HG02840 (cell line): ENCODE measurements around the gene TMEM72.
A peak's percentile ranks its signal among the peaks of the same experiment; 100 is the strongest.

Experiments
- ATAC-seq: cut with Tn5 transposase; IDR thresholded peaks from one replicate; pipeline ENCODE4 v1.9.1; 2021; ENCODE audit warnings: mild to moderate bottlenecking, moderate library complexity, moderate number of reproducible peaks; ENCODE audit not compliant: unreplicated experiment, low FRiP score

Gene TMEM72

DNA sequence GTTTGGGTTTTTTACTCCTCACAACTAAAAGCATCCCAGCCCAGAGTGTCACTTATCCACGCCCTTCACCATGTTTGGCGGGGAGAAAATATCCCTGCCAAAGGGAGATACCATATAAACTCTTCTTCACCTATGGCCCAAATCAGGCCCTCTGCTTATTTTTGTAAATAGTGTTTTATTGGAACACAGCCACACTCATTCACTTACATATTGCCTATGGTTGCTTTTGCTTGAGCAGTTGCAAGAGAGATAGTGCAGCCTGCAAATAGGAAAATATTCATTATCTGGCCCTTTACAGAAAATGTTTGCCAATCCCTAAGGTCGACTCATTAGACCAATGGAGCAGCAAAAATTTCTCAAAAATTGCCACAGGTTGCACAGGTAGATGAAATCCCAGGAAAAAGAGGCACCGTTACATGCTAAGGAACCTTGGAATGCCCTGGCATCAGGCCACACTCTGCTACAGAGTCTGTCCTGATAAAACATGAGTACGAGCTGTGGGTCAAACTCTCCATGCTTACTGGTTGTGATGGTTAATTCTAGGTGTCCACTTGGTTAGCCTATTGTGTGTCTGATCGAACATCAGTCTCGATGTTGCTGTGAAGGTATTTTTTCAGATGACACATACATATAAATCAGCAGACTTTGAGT, 40.6 kb downstream of the TMEM72 start:
- ATAC-seq, result no peak

DNA sequence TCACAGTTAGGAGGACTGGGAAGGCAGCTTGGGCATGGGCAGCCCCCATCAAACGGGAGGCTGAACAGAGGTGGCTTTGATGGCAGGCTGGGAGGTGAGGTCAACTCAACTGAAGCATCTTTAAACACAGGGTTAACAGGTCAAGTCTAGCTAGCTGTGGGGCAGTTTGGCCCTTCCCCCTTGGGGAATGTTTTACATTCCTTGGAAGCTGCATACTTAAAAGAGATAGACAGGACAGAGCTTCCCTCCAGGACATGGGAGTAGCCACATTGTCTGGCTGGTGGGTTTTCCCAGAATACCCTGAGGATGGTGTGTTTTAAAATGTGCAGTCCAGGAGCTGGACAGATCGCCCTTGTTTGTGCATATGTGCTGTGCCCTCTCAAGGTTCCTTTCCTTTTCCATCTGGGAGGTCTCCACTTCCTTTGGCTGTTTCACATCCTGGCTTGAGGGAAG, 41.7 kb downstream of the TMEM72 start:
- ATAC-seq, result no peak

DNA sequence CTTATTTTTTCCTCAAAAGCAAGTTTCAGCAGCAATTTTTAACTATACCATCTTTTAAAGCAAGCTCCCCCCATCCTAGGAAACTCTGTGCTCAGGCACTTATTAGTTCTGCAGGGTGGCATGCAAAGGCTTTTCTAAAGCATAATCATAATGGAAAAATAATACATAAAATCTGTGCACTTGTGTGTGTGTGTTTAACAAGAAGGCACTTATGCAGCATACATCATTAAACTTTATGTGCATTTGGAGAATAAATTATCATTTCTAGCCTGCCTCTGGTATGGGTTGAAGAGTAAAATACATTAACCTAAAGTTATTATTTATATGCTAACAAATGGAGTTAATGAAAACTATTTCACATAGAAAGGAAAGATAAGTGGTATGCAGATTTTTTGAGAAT, 42.9 kb downstream of the TMEM72 start:
- no peak for ATAC-seq

DNA sequence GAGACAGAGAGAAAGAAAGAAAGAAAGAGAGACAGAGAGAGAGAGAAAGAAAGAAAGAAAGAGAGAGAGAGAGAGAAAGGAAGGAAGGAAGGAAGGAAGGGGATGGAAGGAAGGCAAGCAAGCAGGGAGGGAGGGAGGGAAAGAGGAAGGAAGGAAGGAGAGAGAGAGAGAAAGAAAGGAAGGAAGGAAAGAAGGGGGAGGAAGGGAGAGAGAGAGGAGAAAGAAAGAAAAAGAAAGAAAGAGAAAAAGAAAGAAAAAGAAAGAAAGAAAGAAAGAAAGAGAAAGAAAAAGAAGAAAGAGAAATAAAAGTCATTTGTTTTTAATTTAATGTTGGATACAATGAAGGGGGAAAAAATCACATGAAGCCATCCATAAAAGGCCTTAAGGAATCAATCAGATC, 43.8 kb downstream of the TMEM72 start:
- no peak for ATAC-seq

DNA sequence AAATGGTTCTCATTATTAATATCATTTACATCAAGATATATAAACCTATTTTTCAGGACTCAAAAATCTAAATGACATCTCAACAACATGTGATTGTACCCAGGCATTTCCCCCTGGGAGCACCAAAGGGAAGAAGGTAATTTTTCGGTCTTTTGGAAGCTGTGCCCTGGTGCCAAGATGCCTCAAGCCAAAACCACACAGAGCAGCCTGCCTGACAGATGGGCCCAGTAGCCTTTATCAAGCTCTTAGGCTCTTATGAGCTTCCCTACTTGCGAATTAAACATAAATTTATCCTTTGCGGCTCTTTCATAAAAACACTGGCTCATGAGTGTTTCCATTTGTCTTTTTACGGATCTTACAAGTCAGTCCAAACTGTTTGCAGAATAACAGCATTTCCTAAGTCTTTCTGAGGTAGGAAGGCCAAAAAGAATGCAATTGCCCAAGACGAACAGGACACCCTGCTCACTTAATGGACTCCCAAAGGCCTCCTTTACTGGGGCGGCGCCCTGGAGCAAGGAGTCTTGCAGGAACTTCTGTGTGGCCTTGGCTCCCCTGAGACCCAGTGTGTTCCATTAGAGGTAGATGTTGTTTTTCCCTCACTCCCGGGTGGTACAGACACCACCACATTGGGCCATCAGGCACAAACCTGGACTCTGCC, 44.4 kb downstream of the TMEM72 start:
- ATAC-seq, result no peak

DNA sequence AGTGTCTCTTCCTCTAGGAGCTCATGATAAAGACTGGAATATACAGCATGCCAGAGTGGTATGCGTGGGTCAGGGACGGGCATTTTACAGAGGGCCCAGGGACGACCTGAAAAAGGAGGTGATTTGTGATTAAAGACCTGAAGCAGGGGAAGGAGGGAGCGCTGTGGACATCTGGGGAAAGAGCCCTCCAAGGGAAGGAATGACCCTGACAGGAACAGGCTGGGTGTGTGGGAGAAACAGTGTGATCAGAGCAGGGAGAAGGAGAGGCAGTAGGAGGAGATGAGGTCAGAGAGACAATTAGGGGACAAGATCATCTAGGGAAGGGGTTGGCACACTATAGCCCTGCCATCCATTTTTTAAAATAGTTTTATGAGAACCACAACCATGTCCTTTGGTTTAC, 45.1 kb downstream of the TMEM72 start:
- no peak for ATAC-seq

DNA sequence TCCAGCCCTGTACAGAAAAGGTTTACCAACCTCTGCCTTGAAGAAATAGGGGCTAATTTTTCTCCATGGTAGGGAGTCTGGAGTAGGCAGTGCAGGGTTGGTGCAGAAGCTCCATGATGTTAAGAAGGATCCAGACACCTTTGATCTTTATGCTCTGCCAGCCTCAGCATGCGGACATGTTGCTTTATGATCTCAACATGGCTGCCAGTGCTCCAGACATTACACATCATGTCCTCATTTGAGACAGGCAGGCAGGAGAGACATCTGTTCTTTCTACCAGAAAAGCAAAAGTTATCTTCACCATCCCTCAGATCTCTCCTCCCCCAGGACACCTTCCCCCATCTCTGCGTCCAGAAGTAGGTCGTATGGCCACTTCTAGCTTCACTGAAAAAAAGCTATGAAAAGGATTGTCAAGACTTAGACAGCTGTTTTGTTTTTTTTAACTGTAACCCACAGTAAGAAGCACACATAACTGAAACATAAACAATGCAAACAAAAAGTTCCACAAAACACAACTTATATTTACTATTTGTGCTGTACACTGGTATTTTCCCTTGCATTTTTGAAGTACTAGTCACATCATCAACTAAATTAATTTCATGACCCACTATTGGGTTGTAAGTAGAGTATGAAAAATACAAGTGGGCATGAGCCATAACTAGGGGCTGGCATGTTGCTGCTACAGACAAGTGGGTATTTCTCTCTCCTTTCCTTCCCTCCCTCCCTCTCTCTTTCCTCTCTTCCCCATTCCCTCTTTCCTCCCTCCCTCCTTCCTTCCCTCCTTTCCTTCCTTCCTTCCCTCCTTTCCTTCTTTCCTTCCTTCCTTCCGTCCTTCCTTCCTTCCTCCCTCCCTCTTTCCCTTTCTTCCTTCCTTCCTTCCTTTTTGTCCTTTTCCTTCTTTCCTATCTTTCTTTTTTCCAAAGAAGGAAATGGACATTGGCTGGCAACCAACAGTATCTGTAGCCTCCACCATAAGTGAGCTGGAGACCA, 45.9 kb downstream of the TMEM72 start:
- ATAC-seq, result no peak

DNA sequence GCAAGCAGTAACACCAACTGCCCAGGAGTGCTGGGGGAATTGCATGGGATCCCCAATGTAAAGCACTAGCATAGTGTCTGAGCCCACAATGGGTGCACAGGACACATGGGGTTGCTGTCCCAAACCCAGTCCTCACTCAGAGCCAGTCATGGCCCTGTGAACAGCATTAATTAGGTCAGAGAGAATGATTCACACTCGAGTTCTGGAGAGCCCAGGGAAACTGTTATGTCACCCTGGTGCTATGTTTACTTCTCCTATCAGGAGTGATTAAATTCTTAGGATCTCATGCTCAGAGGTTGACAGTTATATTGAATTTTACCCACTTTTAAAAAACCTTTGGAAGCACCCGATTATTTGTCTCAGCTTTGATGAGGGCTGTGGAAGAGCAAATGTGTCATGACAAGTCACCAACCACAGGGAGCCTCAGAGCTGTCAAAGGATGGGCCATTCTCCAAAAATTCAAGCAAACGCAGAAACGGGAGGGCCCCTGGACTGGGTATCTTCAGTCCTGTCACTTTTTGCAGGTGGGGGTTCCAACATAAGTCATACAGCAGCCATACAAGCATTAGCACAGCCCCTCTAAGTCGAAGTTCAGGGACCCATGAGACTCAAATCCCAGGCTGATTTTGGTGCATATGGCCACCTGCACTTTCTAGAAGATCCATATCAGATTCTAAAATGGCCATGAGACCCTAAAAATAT, 47.2 kb downstream of the TMEM72 start:
- no peak for ATAC-seq

DNA sequence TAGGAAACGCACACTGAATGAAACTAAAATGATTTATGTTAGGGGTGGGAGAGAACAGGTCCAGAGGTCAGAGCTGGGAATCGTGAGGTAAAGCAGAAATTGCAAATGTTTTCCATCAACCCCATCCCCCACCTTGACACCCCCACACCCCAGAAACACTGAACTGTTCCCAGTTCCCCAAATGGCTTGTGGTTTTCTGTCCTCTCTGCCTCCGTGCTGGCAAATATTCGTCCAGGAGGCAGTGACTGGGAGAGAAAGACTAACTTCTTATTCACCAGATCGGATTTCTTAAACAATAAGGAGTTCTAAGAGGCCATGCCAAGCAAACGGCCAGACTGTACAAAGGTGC, 47.7 kb downstream of the TMEM72 start:
- no peak for ATAC-seq

DNA sequence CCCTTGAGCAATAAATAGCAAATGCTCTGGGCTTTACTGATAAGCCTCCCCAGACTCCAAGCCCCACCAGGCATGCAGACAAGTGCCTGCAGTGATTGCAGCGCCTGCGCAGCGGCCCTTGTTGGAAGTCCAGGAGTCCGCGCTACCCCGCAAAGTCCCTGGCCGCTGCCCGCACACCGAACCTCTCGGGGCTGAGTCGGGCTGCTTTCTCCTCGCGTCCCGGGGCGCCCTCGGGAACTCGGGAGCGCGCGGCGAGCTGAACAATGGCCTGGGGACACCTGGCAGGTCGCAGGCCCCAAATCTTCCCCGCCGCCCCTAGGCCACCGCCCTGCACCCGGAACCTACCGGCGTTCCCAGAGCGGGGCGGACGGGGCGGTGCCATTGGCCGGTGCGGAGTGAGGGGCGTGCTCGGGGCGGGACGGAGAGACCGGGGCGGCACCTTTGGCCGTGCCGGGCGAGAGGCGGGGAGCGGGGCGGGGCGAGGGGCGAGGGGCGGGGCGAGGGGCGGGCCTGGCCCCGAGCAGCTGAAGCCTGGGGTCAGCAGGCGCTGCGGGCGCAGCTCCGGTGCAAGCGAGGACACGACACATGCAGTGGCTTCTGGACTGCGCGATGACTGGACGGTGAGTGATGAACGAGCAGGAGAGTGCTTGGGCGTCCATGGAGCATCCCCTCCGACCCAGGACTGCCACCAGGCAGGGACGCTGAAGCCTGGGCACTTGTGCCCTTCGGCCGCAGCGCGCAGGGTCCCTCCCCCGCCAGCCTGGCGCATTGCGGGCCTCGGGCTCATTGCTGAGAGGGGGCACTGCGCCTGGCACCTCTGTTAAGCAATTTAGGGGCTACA, 48.3 kb downstream of the TMEM72 start, which contains the start of gene RASSF4:
Gene RASSF4 (plus strand): TSS at position 556 of the 841 bp plus-strand sequence. CDS start 10,401 bp downstream, outside the sequence.
- peak; percentile 95 for ATAC-seq

DNA sequence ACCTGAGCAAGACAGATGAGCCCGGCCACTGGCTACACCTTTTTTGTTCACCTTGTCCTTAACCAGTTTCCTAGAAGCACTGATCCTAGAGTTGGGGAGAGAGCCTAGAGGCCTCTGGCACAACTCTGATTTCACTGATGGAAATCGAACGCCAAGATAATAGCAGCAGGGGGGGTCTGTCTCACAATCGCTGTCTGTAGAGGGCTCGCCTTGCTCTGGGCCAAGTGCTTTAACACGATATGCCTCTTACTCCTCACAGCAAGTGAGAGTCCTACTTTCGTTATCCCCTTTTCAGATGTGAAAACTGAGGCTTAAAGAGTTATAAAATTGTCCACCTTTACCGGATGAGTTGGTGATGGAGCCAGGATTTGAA, 48.9 kb downstream of the TMEM72 start:
- ATAC-seq, result no peak

DNA sequence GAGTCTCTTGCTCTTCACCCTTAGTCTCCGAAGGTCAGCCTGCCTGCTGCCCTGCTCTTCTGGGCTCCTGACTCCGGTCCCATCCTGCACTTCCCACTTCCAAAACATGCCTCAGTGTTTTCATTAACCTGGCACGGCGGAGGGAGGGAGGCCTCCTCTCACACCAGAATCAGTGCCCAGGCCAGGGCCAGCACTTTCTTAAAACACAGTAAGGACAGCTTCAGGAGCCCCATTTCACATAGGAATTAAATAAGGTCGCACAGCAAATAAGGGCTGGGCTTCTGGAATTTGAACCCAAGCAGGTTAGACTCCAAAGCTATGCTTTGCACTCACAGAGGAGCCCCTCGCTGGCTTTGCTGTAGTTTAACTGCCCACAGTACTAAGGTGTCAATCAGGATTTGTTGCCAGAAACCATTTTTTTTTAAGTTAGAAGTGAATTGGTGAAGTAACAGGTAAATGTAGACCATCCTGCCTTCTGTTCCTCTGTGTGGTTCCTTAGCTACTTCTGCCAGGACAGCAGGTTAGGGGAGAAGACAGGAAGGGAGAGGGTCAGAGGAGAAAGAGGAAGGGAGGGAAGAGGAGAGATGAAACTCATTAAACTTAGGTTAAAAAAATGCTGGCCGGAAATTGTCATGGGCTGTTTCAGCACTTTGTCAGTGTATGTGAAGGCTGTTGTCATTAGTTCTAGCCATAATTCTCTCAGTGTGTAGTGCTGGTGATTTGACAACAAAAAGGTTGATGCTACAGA, 49.5 kb downstream of the TMEM72 start:
- no peak for ATAC-seq

DNA sequence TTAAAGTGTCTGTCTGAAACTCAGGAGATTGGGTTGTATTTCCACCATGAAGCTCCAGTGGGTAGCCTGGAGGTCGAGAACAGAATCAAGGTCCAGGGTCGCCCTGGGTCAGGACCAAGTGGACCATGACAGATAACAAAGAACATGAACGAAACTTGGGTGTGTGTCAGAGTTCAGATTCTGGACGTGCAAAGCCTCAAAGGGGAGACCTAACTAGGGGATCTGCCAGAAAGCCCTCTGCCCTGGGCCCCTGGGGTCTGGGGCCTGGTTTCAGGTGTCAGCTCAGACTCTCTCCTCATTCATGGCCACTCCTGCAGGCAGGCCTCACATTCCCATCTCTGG, 50.1 kb downstream of the TMEM72 start:
- ATAC-seq, result no peak

DNA sequence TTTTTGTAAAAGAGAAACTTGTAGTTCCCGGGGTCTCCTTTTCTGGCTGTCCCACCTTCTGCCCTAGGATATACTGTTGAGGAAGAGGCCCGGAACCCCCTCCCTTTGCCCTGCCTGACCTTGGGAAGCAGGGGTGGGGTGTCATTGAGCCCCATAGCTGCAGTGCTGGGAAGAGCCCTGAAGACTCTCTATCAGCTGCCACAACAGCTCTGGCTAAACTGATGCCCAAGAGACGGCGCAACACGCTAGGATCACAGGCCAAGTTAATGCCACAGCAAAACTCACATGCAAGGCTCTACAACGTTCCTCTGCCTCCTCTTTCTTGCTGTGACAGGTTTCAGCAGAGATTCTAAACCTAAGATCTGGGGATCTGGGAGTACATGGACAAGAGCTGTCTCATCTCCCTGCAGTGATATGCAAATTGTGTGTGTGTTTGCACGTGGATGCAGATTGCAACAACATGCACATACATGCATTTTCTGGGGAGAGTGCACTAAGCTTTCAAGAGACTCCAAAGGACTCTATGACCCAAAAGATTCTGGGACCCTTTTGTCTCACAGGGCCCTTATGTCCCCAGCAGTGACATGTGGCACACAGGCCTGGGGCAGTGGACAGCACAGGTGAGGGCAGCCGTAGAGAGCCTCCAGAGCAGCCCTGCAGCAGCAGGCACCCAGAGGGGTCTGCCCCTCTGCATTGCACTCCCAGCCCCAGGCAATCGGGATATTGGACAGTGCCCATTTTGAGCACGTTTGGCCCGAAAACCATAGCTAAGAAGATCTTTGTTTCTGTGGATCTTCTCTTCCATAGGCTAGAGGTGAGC, 51.0 kb downstream of the TMEM72 start:
- ATAC-seq, result no peak

DNA sequence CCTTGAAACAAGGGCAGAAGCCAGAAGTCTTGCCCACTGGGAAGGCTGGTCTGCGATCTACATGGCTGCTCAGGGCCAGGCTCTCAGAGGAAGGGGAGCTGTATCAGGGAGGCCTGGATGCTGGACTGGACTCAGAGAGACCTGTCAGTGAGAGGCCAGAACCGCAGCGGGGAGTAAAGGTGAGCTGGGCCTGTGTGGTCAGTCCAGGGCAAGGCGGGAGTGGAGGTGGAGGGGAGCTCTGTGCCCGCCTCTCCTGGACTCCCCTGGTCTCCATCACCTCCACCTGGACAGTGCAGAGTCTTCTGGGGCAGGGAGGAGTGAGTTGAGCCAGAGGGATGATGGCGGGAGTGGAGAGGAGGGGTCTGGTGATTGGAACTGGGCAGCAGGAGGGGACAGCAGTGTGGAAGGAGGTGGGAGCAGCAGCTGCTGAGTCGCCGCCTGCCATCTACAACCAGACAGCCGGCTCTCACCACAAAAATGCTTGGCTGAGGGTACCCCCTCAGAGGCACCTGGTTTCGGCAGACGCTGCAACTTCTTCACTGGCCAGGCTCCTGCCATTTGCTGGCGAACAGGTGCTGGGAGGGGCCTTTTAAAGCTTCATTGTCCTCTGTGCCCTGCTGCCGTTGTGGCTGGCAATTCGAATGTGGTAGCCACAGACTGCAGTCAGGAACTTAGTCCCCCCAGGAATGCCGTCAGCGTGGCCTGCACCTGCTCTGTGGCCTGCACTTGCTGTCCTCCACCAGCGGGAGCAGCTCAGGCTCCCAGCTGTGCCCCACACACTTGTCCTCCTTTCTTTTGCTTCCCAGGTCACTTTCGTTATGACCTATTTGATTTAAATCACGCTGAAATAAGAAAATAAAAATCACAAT, 52.0 kb downstream of the TMEM72 start:
- no peak for ATAC-seq

DNA sequence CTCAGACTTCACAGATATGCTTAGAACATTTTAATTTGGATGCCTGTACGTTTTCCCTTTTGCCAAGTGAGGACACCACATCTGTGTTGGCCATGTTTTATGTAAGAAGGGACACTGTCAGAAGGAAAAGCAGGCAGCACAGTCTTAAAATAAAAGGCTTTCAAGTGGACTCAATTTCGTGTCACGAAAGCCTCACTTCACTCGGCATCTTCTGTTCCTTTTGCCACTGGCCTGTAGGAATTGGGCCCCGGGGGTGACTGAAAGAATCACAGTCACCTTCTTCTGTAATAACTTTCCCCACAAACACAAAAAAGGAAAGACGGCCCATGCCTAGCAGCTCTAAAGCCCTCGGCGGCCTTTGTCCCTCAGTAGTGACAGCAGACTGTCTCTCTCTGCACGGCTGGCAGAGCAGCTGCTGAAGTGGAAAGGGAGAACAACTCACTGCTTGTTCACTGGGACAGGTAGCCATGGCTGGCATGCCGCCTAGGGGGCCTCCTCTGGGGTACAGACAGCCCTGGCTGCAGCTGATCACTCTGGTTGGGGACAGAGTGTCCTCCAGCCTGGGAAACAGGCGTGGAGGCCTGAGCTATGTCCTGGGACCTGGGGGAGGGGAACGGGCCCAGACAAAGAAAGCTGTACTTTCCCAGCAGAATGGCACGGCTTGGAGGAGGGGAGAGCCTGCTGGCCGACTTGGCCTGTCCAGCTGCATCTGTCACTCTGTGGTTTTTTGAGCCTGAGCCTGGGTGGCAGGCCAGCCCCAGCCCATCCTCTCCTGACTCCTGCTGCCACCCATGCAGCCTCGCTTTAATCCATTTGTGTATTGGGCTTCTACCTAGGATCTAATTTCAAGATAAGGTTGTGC, 52.9 kb downstream of the TMEM72 start:
- ATAC-seq, result no peak
